OCI-LY3 (cell line): ENCODE data around the gene JAG2.

Experiments used
- EZH2phosphoT487 ChIP-seq: fragments of 200-600 bp; shearing (Covaris generic); IDR thresholded peaks from 2 replicates; pipeline ENCODE4 v1.6.1; 2018; ENCODE audit warnings: antibody characterized with exemption, mixed run types, low read depth
- TF ChIP-seq, protein P1 (sequence below): fragments of 200-600, 300-600 bp; sonication (generic); IDR thresholded peaks from 2 replicates; pipeline ENCODE4 v1.5.1; 2014; ENCODE audit warnings: antibody characterized with exemption, low read length, low read depth

DNA sequence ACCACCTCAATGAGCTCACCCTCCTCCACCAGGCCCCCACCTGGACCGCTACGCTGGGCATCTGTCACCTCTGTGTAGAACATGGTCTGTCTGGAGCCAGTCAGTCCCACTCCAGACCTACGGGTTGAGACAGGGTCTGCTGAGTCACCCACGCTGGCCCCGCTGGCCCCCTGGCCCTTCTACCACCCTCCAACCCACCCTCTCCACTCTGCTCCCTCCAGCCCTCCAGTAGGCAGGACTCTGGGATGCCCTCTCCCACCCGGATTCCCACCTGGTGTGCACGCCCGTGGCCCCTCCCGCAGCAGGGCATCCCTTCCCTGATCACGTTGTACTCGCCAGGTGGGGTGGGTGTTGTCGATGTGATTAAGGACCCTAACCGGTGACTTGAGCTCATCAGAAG lies 4.6 kb upstream of the JAG2 start:
- TF ChIP-seq, protein P1, sequence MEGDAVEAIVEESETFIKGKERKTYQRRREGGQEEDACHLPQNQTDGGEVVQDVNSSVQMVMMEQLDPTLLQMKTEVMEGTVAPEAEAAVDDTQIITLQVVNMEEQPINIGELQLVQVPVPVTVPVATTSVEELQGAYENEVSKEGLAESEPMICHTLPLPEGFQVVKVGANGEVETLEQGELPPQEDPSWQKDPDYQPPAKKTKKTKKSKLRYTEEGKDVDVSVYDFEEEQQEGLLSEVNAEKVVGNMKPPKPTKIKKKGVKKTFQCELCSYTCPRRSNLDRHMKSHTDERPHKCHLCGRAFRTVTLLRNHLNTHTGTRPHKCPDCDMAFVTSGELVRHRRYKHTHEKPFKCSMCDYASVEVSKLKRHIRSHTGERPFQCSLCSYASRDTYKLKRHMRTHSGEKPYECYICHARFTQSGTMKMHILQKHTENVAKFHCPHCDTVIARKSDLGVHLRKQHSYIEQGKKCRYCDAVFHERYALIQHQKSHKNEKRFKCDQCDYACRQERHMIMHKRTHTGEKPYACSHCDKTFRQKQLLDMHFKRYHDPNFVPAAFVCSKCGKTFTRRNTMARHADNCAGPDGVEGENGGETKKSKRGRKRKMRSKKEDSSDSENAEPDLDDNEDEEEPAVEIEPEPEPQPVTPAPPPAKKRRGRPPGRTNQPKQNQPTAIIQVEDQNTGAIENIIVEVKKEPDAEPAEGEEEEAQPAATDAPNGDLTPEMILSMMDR, result no peak
- TF ChIP-seq EZH2phosphoT487, result no peak
